HepG2 (cell line): ENCODE measurements around the gene TBCCD1. TPM values are rescaled to one million over a fixed set of nuclear protein-coding genes. Genes with fewer than 3 reads are reported as not detected.

Source experiments
- AKNA ChIP-seq: sonication (generic); formaldehyde crosslinking; IDR thresholded peaks from 2 replicates; pipeline ENCODE4 v1.4.0; 2020; ENCODE audit warnings: missing genetic modification reagents, borderline replicate concordance
- ASH2L ChIP-seq: fragments of 300-600, 200-600 bp; sonication (generic); IDR thresholded peaks from 2 replicates; pipeline ENCODE4 v1.7.0; 2017; ENCODE audit warnings: low read depth, mild to moderate bottlenecking, moderate library complexity, mixed read lengths, low read length; ENCODE audit not compliant: insufficient read length
- BATF2 ChIP-seq: sonication (generic); formaldehyde crosslinking; IDR thresholded peaks from 2 replicates; pipeline ENCODE4 v1.8.0; 2022; ENCODE audit warnings: mild to moderate bottlenecking, missing genetic modification reagents, moderate library complexity
- CBX2 ChIP-seq, 2 experiments: fragments of 200-600 bp in 1 of 2; sonication (generic); formaldehyde crosslinking in 1 of 2; IDR thresholded peaks; 2 replicates each; pipeline versions ENCODE4 v1.7.0 to v1.8.1; 2018 to 2022; ENCODE audit warnings: low read depth in 2 of 2, low read length in 1 of 2, mild to moderate bottlenecking in 1 of 2, missing genetic modification reagents in 1 of 2
- HOMEZ ChIP-seq: IDR thresholded peaks from 2 replicates; pipeline ENCODE4 v1.6.1; 2016; ENCODE audit warnings: low read depth
- MAFF ChIP-seq: IDR thresholded peaks from 2 replicates; pipeline ENCODE4 v1.6.1; 2011; ENCODE audit warnings: low read depth, low read length, improper control_type of control experiment
- MBNL3 ChIP-seq: fragments of 250-450 bp; sonication (Bioruptor Pico); conservative IDR thresholded peaks from 2 replicates; pipeline ENCODE4 v1.8.0; 2022; ENCODE audit warnings: mild to moderate bottlenecking, inconsistent platforms
- NCOA5 ChIP-seq: sonication (generic); formaldehyde crosslinking; IDR thresholded peaks from 2 replicates; pipeline ENCODE4 v1.4.0; 2020; ENCODE audit warnings: missing genetic modification reagents
- NFE2L2 ChIP-seq: fragments of 150-350 bp; IDR thresholded peaks from 2 replicates; pipeline ENCODE4 v1.6.1; 2014; ENCODE audit warnings: low read length
- POLR2AphosphoS5 ChIP-seq: IDR thresholded peaks from 2 replicates; pipeline ENCODE4 v1.6.1; 2012; ENCODE audit warnings: low read depth, low read length
- PTBP1 ChIP-seq: fragments of 200-400 bp; formaldehyde crosslinking; IDR thresholded peaks from 2 replicates; pipeline ENCODE4 v1.6.1; 2018; ENCODE audit warnings: low read length, low read depth; ENCODE audit not compliant: poor library complexity, severe bottlenecking
- RFX3 ChIP-seq: IDR thresholded peaks from 2 replicates; pipeline ENCODE4 v1.6.1; 2016; ENCODE audit warnings: missing biosample characterization, missing genetic modification reagents
- STAT5B ChIP-seq: sonication (generic); formaldehyde crosslinking; IDR thresholded peaks from 2 replicates; pipeline ENCODE4 v1.4.0; 2020; ENCODE audit warnings: missing genetic modification reagents
- TFDP1 ChIP-seq: IDR thresholded peaks from 2 replicates; pipeline ENCODE4 v1.6.1; 2016; ENCODE audit warnings: missing compliant biosample characterization, missing genetic modification reagents, borderline replicate concordance
- ZNF180 ChIP-seq: sonication (generic); formaldehyde crosslinking; IDR thresholded peaks from 2 replicates; pipeline ENCODE4 v1.4.0; 2020; ENCODE audit warnings: low read depth, missing genetic modification reagents, borderline replicate concordance
- ZNF282 ChIP-seq: fragments of 450-650 bp; IDR thresholded peaks from 2 replicates; pipeline ENCODE4 v1.6.1; 2018; ENCODE audit not compliant: partially characterized antibody
- ZNF354B ChIP-seq: sonication (generic); formaldehyde crosslinking; IDR thresholded peaks from 2 replicates; pipeline ENCODE4 v1.8.0; 2022; ENCODE audit warnings: mild to moderate bottlenecking, missing genetic modification reagents
- ZNF563 ChIP-seq: sonication (generic); formaldehyde crosslinking; IDR thresholded peaks from 2 replicates; pipeline ENCODE4 v1.8.0; 2022; ENCODE audit warnings: mild to moderate bottlenecking, moderate library complexity, missing genetic modification reagents
- ZNF652 ChIP-seq: IDR thresholded peaks from 2 replicates; pipeline ENCODE4 v1.6.1; 2016; ENCODE audit warnings: low read depth, borderline replicate concordance
- ZSCAN12 ChIP-seq: sonication (generic); formaldehyde crosslinking; IDR thresholded peaks from 2 replicates; pipeline ENCODE4 v1.9.0; 2021; ENCODE audit warnings: mild to moderate bottlenecking, missing genetic modification reagents
- polyA plus RNA-seq, 8 experiments: library from polyadenylated mRNA; depleted of rRNA in 3 of 8; stranded (reverse) in 7 of 8; unstranded in 1 of 8; fragments of >200 nt; fragmentation: Illumina TruSeq in 4 of 8; extraction: Trizol in 4 of 8; gene quantifications; 2 replicates each; pipeline versions ENCODE4 v1.2.1 to v1.2.3, GENCODE V29; 2011 to 2016; ENCODE audit warnings: low read depth in 4 of 8, missing spikeins in 1 of 8, mixed read lengths in 1 of 8; ENCODE audit not compliant: insufficient read depth in 1 of 8
- total RNA-seq, 5 experiments: library from RNA; depleted of rRNA; stranded (reverse); fragments of >200 nt; fragmentation: Illumina TruSeq; extraction: Trizol; gene quantifications; 2 replicates each; pipeline ENCODE4 v1.2.3, GENCODE V29; 2016; ENCODE audit warnings: low read depth in 1 of 5
- TF ChIP-seq, protein P1 (sequence below): sonication (generic); formaldehyde crosslinking; IDR thresholded peaks from 2 replicates; pipeline ENCODE4 v1.5.0; 2020; ENCODE audit warnings: missing genetic modification reagents, mild to moderate bottlenecking, borderline replicate concordance
- TF ChIP-seq, protein P2 (sequence below): sonication (generic); formaldehyde crosslinking; IDR thresholded peaks from 2 replicates; pipeline ENCODE4 v1.4.0; 2020; ENCODE audit warnings: mild to moderate bottlenecking, missing genetic modification reagents

TBCCD1 gene
- total and polyA plus RNA-seq, 2 of the 13 experiments (the other 11 are each of a cell fraction or from before 2014, with no cell fraction given): 13.6 to 16.2 TPM

DNA sequence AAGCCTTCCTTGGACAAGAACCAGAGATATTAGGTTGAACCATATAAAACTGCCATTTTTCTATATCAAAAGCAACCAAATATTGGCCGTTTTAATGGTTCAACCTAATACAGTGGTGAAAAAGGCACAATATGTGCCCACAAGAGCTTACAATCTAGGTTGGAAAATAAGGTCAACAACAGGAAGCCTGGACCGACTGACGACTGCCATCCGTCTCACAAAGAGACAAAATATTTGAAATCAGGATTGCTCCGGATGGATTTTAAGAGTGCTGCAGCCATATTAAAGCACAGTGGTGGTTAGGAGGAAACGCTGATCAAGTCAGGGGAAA, 47.1 kb upstream of the TBCCD1 start (continued):
- TF ChIP-seq AKNA: 0 out of 2 replicates have a peak, but pooled peaks have one; percentile 40
- no peak for TF ChIP-seq ASH2L
- TF ChIP-seq PTBP1: no peak
- TF ChIP-seq NFE2L2: no peak
- TF ChIP-seq, protein P1, sequence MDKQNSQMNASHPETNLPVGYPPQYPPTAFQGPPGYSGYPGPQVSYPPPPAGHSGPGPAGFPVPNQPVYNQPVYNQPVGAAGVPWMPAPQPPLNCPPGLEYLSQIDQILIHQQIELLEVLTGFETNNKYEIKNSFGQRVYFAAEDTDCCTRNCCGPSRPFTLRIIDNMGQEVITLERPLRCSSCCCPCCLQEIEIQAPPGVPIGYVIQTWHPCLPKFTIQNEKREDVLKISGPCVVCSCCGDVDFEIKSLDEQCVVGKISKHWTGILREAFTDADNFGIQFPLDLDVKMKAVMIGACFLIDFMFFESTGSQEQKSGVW (CRISPR knock-in tag): 0 out of 2 replicates have a peak, but pooled peaks have one; percentile 58
- TF ChIP-seq, protein P2, sequence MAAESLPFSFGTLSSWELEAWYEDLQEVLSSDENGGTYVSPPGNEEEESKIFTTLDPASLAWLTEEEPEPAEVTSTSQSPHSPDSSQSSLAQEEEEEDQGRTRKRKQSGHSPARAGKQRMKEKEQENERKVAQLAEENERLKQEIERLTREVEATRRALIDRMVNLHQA: no peak
- TF ChIP-seq ZNF354B: no peak
- TF ChIP-seq HOMEZ (CRISPR knock-in tag): 0 out of 2 replicates have a peak, but pooled peaks have one; percentile 7
- TF ChIP-seq MAFF: no peak
- TF ChIP-seq ZSCAN12 (CRISPR knock-in tag): no peak
- TF ChIP-seq ZNF282: no peak
- peak; percentile 71; the same call in 1 of the 2 replicates for TF ChIP-seq POLR2AphosphoS5
- no peak for TF ChIP-seq STAT5B (CRISPR knock-in tag)
- no peak for TF ChIP-seq MBNL3 (CRISPR knock-in tag)
- no peak for TF ChIP-seq CBX2 (IDR thresholded peaks at IDR 0.05; ENCODE audit: low read depth, low read length)
- no peak for TF ChIP-seq CBX2 (CRISPR knock-in tag; IDR thresholded peaks at IDR 0.05; ENCODE audit: low read depth)
- 0 out of 2 replicates have a peak, but pooled peaks have one; percentile 12 for TF ChIP-seq NCOA5 (CRISPR knock-in tag)
- no peak for TF ChIP-seq ZNF563 (CRISPR knock-in tag)
- no peak for TF ChIP-seq RFX3 (CRISPR knock-in tag)
- no peak for TF ChIP-seq TFDP1 (CRISPR knock-in tag)
- TF ChIP-seq ZNF652: 0 out of 2 replicates have a peak, but pooled peaks have one; percentile 12
- no peak for TF ChIP-seq ZNF180 (CRISPR knock-in tag)
- no peak for TF ChIP-seq BATF2 (CRISPR knock-in tag)
